Measurements from ENCODE around the gene REPIN1.
A peak's percentile ranks its signal among the peaks of the same experiment; 100 is the strongest.

Gene REPIN1

DNA sequence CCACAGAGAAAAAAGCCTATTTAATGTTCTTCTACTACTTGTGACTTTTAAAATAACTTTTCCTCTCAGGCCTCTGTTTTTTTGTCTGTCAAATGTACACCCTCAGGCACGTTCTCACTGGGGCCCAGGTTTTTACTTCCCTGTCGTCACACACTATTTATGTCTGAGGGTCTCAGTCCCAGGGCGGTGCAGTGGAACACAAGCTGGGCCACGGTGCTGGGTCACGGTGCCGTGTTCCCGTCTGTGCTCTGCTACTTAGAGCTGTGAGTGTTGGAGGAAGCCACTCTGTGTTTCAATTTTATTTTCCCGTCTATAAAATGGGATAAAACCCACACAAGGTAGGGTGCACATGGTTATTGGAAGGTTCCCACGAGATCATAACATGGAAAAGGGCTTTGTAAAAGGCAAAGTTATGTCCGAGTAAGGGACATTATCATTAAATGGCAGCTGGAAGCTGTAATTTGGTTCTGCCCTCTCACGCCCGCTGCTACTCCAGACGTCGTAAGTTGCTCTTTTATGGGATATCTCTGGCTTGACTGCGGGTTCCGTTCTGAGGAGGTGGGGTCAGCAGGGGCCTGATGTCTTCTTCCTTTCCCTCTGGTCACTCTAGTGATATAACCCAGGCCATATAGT lies 35.7 kb downstream of the REPIN1 start:
- H3K27ac ChIP-seq, result peak overlapping the region; percentile 32; the same call in 1 of the 2 replicates
- TF ChIP-seq ZFX (IDR thresholded peaks at IDR 0.05; ENCODE audit: borderline replicate concordance), result no peak
- TF ChIP-seq, protein P1, sequence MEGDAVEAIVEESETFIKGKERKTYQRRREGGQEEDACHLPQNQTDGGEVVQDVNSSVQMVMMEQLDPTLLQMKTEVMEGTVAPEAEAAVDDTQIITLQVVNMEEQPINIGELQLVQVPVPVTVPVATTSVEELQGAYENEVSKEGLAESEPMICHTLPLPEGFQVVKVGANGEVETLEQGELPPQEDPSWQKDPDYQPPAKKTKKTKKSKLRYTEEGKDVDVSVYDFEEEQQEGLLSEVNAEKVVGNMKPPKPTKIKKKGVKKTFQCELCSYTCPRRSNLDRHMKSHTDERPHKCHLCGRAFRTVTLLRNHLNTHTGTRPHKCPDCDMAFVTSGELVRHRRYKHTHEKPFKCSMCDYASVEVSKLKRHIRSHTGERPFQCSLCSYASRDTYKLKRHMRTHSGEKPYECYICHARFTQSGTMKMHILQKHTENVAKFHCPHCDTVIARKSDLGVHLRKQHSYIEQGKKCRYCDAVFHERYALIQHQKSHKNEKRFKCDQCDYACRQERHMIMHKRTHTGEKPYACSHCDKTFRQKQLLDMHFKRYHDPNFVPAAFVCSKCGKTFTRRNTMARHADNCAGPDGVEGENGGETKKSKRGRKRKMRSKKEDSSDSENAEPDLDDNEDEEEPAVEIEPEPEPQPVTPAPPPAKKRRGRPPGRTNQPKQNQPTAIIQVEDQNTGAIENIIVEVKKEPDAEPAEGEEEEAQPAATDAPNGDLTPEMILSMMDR (IDR thresholded peaks at IDR 0.05), result no peak

DNA sequence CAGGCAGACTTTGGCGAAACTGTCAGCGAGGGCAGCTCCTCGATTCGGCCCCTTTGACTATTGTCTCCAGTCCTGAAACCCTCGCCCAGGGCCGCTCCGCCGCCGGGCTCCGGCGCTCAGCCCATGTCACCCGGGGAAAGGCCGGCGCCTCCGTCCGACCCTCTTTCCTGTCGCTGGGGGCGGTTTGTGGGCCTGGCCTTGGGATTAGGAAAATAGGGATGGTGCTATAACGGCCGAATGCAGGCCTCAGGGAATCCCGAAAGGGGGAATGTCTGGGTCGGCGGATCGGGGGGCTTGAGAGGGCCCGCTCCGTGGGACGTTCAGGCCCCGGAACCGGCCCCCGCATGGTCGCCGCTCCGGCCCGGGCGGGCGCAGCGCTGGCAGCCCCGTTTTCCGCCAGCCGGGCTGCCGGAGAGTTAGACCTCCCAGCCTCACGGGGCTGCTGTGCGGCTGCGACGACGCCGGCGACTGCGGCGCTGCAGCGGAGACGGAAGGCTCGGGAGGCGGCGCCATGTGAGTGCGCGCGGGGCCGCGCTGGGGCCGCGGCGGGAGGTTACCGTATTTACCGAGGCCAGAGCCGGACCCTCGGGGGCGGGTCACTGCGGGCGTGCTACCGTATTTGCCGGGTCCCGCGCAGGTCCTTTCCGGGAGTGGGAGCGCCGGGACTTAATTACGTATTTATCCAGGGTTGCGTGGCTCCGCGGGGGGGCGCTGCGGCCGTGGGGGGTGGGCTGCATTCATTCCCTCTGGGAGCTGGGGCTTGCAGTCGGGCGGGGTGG lies 36.4 kb downstream of the REPIN1 start:
- H3K27ac ChIP-seq, result peak overlapping the region; percentile 32; the same call in 1 of the 2 replicates

DNA sequence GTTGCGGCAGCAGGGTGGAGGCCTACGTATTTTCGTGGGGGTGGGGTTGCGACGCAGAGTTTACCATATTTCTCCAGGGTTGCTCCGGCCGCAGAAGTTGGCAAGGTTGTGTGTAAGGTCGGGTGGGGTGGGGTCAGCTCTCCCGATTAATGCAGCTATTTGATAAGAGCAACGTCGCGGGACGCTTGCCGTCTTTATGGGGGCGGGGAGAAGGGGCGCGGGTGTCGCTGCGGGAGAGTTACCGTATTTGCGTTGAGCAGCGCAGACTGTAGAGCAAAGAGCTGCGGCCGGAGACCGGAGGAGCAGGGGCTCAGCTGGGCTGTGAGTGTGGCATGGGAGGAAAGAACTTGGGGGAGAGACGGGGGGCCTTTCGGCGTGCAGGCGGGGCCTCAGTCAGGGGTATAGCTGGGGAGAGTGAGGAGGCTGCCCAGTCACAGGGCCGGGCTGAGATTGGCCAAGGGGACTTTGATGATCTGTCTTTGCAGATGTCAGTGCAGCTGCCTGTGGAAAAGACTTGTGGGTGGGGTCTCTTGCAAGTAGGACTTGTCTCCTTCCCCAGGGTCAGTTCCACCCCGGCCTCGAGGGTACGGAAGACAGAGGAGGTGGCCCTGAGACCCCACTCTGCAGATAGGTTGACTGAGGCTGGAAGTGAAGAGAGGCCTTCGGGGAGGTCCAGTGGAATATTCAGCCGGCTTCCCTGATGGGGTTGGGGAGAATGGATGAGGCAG lies 37.1 kb downstream of the REPIN1 start:
- H3K27ac ChIP-seq, result peak overlapping the region; percentile 32; the same call in 1 of the 2 replicates
- TF ChIP-seq ZFX (IDR thresholded peaks at IDR 0.05; ENCODE audit: borderline replicate concordance), result no peak
- TF ChIP-seq, protein P1 (IDR thresholded peaks at IDR 0.05), result 0 out of 2 replicates have a peak, but pooled peaks have one; percentile 1

More for the DNA sequence above, 36.4 kb downstream of the REPIN1 start:
- TF ChIP-seq ZFX (IDR thresholded peaks at IDR 0.05; ENCODE audit: borderline replicate concordance), result no peak
- TF ChIP-seq, protein P1 (IDR thresholded peaks at IDR 0.05), result peak; percentile 75

DNA sequence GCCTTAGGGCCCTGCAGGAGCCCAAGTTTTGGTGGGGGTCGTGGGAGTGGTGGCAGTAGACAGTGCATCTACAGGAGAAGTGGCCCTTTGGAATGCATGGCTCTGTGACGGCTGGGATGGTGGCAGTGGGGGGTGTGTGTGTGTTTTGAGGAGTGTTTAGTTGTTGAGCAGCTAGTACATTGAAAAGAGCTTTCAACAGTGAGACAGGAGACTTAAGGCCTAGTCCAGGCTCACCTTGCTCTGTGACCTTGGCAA lies 37.6 kb downstream of the REPIN1 start:
- H3K27ac ChIP-seq, result peak overlapping the region; percentile 32
- TF ChIP-seq, protein P1 (IDR thresholded peaks at IDR 0.05), result no peak
- TF ChIP-seq ZFX (IDR thresholded peaks at IDR 0.05; ENCODE audit: borderline replicate concordance), result no peak

DNA sequence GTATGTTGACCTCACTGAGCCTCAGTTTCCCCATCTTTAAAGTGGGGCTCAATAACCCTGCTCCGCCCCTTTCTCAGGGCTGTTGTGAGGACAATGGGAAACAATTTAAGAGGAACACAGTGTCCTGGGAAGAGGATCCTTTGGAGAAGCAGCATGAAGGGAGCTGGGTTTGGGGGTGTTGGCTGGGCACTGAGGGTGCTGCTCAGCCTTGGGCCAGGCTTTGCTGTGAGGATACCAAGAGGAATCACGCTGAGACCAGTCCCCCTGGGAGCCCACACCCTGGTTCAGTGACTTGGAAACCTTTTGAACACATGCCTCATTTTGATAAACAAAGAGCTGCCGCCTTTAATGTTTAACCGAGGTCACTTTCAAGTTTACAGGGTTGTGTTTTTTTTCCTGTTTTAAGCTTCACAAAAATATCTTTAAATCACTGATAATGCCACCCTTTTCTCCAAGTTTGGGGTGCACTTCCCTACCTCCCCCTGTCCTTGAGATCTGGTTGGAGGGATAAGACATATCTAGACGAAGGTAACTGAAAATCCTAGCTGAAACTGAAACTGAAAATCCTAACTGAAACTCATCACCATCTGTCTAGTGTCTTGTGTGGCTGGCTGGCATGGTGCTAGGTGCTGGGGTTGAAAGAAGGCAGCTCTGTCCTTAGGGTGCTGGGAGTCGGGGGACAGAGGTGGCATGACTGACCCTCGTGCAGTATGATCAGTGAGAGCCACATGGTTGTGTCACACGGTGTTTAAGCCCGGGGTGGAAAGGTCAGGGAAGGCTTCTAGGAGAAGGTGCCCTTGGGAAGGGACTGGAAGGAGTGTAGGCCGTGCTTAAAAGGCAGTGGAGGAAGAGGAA lies 38.2 kb downstream of the REPIN1 start:
- peak overlapping the region; percentile 32 for H3K27ac ChIP-seq
- no peak for TF ChIP-seq ZFX (IDR thresholded peaks at IDR 0.05; ENCODE audit: borderline replicate concordance)
- TF ChIP-seq, protein P1 (IDR thresholded peaks at IDR 0.05), result no peak

DNA sequence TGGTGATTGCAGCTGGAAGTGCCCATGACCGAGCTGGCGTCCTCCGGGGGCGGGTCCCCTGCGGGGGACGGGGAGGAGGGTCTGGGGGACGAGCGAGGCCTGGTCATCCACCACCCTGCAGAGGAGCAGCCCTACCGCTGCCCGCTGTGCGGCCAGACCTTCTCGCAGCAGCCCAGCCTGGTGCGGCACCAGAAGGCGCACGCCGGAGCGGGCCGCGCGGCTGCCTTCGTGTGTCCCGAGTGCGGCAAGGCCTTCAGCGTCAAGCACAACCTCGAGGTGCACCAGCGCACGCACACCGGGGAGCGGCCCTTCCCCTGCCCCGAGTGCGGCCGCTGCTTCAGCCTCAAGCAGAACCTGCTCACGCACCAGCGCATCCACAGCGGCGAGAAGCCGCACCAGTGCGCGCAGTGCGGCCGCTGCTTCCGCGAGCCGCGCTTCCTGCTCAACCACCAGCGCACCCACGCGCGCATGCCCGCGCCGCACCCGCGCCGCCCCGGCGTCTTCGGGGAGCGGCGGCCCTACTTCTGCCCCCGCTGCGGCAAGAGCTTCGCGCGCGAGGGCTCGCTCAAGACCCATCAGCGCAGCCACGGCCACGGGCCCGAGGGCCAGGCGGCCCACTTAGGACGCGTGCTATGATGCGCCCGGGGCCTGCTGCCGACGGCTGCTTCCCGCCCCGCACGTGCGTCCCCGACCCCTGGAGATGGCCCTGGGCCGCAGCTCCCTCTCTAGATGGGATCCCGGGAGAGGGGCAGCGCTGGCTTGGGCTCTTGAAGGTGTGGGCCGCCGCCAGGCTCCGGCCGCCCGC lies 39.2 kb downstream of the REPIN1 start:
- H3K27ac ChIP-seq, result no peak overlapping the region
- TF ChIP-seq, protein P1 (IDR thresholded peaks at IDR 0.05), result no peak
- no peak for TF ChIP-seq ZFX (IDR thresholded peaks at IDR 0.05; ENCODE audit: borderline replicate concordance)

All from 22Rv1 (cell line).